ENCODE data around the gene EXD3.
"Not testable (repeated sequence)": the region's sequence is repeated elsewhere in the genome, so short reads cannot be mapped to it uniquely, and the experiment has no call there.

The EXD3 gene

DNA sequence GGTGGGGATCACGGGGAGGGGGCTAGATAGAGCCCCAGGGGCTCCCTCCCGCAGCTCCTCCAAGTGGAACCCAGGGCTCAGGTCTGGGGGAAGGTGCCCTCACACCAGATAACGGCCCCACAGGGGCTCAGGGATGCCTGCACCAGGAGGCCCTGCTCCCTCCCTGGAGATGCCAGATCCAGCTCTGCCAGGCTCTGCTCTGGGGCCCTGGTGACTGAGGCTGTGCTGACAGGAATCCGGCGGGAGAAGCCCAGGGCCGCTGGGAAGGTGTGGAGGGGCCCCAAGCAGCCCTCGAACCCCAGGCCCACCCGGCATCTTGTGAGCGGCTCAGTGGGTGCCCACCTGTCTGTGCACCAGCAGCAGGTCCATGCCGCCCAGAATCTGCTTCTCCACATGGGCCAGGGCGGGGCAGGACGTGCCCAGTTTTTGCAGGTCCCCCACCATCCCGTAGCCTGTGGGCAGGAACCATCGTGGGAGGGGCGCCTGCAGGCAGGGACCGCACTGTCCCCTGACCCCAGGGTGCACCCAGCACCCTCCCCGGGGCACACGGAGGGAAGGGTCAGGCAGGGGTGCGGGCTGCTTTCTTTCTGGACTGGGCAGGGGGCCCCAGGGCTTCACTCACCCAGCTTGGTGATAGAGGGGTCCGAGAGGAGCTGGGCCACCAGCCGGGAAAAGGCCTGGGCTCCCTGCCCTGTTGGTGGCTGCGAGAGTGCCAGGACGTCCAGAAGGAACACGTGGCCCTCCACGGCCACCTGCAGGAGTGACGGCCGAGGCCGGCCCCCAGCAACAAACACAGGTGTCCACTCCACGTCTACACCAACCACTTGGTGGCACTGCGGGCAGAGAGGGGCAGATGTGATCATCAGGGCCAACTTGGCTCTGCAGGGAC, 72.0 kb downstream of the EXD3 start:
- TF ChIP-seq, protein P1, sequence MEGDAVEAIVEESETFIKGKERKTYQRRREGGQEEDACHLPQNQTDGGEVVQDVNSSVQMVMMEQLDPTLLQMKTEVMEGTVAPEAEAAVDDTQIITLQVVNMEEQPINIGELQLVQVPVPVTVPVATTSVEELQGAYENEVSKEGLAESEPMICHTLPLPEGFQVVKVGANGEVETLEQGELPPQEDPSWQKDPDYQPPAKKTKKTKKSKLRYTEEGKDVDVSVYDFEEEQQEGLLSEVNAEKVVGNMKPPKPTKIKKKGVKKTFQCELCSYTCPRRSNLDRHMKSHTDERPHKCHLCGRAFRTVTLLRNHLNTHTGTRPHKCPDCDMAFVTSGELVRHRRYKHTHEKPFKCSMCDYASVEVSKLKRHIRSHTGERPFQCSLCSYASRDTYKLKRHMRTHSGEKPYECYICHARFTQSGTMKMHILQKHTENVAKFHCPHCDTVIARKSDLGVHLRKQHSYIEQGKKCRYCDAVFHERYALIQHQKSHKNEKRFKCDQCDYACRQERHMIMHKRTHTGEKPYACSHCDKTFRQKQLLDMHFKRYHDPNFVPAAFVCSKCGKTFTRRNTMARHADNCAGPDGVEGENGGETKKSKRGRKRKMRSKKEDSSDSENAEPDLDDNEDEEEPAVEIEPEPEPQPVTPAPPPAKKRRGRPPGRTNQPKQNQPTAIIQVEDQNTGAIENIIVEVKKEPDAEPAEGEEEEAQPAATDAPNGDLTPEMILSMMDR (IDR thresholded peaks at IDR 0.05; ENCODE audit: insufficient read depth, low read depth, low read length, missing control alignments): no peak
- DNase-seq (ENCODE audit: low read depth): no peak
- no peak overlapping the region for H3K4me3 ChIP-seq (ENCODE audit: low read depth, low read length)

DNA sequence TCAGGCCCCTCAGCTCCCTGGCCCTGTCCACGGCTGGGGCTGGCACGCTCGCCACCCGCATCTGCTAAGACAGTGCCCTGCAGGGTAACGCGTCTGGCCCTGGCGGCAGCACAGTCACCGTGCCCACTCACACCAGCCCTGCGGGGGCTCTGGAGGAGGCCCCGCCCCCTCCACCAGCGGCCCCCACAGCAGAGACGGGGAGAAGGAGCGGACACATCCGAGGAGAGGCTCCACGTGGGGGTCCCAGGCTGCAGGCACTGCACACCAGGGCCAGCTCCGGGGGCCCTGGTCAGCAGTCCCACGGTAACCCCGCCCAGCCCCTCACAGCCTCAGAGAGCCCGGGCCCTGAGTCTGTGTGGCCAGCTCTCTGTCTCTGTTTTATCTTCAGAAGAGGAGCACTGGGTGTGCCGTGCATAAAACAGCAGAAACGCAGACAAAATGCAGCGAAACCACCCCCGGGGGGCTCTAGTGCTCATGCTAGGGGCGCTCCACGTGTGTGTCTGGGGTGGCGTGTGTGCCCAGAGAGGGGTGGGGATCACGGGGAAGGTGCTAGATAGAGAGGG, 73.4 kb downstream of the EXD3 start:
- DNase-seq (ENCODE audit: low read depth): no peak
- TF ChIP-seq, protein P1 (IDR thresholded peaks at IDR 0.05; ENCODE audit: insufficient read depth, low read depth, low read length, missing control alignments): no peak
- no peak overlapping the region for H3K4me3 ChIP-seq (ENCODE audit: low read depth, low read length)

DNA sequence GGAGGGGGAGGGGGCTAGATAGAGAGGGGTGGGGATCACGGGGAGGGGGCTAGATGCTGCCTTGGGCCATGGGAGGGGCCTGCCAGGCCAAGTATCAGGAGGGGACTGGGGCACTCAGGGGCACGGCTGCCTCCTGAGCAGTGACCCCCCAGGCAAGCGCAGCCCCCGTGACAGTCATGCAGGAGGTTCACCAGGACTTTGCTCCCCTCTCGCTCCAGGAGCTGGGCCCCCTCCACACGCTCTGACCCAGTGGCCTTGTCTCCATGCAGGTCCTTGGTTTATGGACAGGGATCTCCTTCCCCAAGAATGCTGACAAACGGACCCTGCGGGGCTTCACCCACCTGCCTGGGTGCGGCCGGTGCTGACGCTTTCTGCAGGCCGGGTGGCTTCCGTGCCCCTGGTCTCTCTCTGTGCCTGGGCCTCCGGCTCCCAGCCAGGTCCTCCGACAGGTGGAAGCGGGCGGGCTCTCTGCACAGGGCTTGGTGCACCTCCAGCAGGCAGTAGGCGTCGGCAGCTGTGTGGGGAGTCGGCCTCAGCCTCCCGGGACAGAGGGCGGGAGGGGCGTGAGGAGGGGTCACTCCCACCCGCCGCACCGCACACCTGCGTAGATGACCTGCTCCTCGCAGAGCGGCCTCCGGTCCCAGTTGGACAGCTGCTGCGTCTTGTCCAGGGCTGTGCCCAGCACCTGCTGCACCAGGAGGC, 74.0 kb downstream of the EXD3 start:
- TF ChIP-seq, protein P1 (IDR thresholded peaks at IDR 0.05; ENCODE audit: insufficient read depth, low read depth, low read length, missing control alignments): no peak
- H3K4me3 ChIP-seq (ENCODE audit: low read depth, low read length): no peak overlapping the region
- DNase-seq (ENCODE audit: low read depth): no peak

DNA sequence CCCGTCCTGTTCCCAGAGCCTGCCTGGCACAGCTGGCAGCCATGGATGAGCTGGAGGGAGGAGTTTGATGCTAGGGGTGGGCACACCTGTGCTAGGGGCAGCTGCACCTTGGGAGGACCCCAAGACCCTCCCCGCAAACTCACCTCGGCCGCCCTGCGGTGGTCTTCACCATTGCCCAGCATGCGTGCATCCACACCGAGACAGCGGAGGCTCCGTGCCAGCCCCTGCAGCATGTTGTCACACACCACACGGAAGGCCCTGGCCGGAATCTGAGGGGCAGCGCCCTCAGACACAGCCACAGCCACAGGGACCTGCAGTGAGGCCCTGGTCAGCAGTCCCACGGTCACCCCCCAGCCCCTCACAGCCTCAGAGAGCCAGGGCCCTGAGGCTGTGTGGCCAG, 75.0 kb downstream of the EXD3 start:
- DNase-seq (ENCODE audit: low read depth): no peak
- H3K4me3 ChIP-seq (ENCODE audit: low read depth, low read length): no peak overlapping the region
- TF ChIP-seq, protein P1 (IDR thresholded peaks at IDR 0.05; ENCODE audit: insufficient read depth, low read depth, low read length, missing control alignments): no peak

DNA sequence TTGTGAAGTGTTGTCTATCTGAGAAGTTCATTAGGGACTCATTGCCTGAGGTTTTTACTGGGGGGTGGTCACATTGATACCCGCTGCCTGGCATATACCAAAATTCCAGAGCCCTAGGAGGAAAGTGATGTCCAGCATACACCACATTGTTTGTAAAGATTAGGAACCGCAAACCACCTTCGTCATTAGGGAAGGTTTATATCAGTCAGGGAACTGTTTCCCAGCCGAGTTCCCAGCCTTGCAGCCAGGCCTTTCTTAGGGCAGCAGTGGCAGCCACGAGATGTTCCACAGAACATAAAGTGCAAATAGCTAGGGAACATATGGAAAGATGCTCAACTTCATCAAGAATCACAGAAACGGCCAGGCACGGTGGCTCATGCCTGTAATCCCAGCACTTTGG, 80.5 kb downstream of the EXD3 start:
- TF ChIP-seq, protein P1 (IDR thresholded peaks at IDR 0.05; ENCODE audit: insufficient read depth, low read depth, low read length, missing control alignments): no peak
- DNase-seq (ENCODE audit: low read depth): no peak
- H3K4me3 ChIP-seq (ENCODE audit: low read depth, low read length): no peak overlapping the region

DNA sequence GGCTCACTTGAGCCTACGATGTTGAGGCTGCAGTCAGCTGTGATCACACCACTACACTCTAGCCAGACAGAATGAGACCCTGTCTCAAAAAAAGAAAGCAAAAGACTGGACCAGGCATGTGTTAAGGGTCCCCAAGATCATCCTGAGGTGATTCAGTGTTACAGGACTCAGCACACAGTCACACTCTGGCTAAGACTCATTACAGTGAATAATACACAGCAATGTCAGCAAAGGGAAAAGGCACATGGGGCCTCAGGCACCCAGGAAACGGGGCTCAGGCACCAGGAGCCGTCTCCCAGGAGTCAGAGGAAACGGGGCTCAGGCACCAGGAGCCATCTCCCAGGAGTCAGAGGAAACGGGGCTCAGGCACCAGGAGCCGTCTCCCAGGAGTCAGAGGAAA, 81.7 kb downstream of the EXD3 start:
- TF ChIP-seq, protein P1 (IDR thresholded peaks at IDR 0.05; ENCODE audit: insufficient read depth, low read depth, low read length, missing control alignments): no peak
- H3K4me3 ChIP-seq (ENCODE audit: low read depth, low read length): no peak overlapping the region

DNA sequence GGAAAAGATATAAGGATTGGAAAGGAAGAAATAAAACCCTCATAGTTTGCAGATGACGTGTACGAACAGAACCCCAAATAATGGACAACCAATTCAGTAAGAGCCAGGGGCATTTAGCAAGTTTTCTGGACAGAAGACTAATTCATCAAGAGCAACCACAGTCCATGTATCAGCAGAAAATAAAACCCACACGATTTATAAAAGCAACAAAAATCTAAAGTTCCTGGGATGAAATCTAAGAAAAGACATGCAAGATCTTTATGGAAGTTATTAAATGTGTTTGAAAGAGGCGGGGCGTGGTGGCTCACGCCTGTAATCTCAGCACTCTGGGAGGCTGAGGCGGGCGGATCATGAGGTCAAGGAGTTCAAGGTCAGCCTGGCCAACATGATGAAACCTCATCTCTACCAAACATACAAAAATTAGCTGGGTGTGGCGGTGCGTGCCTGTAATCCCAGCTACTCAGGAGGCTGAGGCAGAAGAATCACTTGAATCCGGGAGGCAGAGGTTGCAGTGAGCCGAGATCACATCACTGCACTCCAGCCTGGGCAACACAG, 83.0 kb downstream of the EXD3 start:
- not testable (repeated sequence) for H3K4me3 ChIP-seq (ENCODE audit: low read depth, low read length); DNase-seq (ENCODE audit: low read depth)

More for the DNA sequence above, 81.7 kb downstream of the EXD3 start:
- DNase-seq (ENCODE audit: low read depth): no peak

All from GM12865 (cell line).